CD4-positive, alpha-beta T cell treated with Interleukin-17A for 4 hours (primary cell): ENCODE measurements around the gene RFX2.
"Not testable (repeated sequence)": the region's sequence is repeated elsewhere in the genome, so short reads cannot be mapped to it uniquely, and the experiment has no call there.

Experiments used
- DNase-seq: peaks from one replicate; pipeline ENCODE4 v3.0.0-alpha.2; 2020; ENCODE audit warnings: mixed read lengths

RFX2 gene

DNA sequence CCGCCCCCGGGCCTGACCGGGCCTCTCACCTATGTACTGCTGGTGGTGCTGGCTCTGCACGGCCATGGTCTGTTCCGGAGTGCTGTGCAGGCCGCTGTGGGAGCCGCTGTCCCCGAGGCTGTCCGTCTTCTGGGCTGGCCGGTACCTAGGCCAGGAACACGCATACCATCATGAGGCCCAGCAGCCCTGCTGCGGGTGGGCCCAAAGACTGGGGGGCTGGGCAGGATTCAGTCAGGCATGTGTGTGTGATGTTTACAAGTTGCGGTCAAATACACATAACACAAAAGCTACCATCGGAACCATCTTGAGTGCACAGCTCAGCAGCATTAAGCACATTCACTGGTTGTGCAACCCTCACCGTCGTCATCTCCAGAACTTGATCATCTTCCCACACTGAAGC, 100.2 kb downstream of the RFX2 start:
- DNase-seq = no peak

GRCh38 chr19:6007866-6008265, 102.4 kb downstream of the RFX2 start:
- no peak for DNase-seq

DNA sequence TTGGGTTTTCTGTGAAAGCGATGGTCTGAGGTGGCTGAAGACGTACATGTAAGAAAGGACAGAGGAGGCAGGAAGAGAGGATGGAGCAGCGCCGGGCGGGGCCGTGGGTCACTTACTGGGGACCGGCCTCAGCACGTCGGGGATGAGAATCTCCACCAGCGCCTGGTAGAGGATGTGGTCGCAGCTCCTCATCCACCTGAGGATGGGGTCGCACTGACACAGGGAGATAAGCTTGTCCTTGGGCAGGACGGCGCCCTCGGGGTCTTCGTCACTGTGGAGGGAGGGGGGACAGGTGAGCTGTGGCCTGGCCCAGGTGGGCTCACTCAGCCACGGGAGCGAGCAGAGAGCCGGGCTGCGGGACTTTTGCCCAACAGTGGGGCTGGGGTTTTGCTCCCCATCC, 103.4 kb downstream of the RFX2 start:
- DNase-seq = no peak

DNA sequence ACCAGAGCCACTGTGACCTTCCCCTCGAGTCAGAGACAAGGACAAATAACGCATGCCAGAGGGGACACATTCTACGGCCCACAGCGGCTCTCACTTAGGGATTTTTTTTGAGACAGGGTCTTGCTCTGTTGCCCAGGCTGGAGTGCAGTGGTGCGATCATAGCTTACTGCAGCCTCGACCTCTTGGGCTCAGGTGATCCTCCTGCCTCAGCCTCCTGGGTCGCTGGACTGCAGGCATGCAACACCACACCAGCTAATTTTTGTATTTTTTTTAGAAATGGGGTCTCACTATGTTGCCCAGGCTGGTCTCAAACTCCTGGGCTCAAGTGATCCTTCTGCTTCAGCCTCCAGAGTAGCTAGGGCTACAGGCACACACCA, 104.2 kb downstream of the RFX2 start:
- DNase-seq = not testable (repeated sequence)

- DNase-seq = no peak
Measured at GRCh38 chr19:6005321-6006069, 104.8 kb downstream of the RFX2 start.

DNA sequence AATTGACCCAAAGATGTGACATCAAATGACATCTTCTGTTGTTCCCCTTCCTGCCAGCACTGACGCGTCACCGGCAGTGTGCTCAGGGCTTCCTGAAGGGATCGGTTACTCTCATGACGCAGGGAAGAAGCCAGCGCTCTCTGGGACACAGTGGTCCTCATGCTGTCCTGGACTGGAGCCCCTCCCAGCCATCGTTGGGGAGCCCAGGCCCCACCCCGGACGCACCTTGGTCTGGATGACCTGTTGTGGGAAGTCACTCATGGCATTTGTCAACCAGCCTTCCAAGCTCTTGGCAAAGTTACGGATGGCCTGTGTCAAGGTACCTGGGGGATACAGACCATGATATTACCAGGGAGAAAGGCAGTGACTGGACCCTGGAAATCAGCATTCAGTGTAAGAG, 106.3 kb downstream of the RFX2 start:
- no peak for DNase-seq

DNA sequence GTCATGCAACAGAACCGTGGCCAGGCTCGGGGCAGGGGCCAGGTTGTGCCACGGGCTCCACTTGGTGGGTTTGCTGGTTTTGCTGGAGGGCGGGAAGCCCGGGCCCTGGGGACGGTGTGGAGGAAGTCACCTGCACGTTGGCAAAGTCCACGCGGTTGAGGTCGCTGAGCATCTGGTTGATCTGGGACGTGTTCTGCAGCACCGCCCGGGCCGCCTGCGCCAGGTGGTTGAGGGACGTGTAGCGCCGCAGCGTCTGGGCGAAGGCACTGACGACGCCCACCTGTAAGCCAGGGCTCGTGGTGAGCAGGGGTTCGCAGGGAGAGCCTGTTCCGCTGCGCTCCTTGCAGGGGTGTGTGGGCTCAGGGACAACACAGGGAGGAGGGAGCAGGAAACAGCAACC, 107.7 kb downstream of the RFX2 start:
- no peak for DNase-seq

- DNase-seq = no peak
Measured at GRCh38 chr19:6000228-6000847, 110.0 kb downstream of the RFX2 start.

- DNase-seq = no peak
Measured at GRCh38 chr19:5999693-6000092, 110.6 kb downstream of the RFX2 start.

DNA sequence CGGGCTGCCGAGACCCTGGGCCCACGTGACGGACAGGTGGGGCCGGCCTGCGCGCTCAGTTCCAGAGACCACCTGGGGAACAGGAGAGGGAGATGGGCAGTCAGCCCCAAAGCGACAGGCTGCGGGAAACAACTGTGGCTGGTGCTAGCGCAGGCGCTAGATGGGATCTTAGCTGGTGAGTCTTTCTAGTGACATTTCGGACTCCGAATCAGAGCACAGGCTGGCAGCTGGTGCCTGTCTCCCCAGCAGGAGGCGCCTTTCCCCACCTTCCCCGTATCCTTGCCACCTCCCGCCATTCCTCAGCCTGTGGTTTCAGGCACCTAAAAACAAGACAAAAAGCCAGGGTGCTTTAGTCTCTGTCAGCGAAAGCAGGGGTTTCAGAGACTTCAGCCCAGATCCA, 112.9 kb downstream of the RFX2 start:
- DNase-seq = no peak

DNA sequence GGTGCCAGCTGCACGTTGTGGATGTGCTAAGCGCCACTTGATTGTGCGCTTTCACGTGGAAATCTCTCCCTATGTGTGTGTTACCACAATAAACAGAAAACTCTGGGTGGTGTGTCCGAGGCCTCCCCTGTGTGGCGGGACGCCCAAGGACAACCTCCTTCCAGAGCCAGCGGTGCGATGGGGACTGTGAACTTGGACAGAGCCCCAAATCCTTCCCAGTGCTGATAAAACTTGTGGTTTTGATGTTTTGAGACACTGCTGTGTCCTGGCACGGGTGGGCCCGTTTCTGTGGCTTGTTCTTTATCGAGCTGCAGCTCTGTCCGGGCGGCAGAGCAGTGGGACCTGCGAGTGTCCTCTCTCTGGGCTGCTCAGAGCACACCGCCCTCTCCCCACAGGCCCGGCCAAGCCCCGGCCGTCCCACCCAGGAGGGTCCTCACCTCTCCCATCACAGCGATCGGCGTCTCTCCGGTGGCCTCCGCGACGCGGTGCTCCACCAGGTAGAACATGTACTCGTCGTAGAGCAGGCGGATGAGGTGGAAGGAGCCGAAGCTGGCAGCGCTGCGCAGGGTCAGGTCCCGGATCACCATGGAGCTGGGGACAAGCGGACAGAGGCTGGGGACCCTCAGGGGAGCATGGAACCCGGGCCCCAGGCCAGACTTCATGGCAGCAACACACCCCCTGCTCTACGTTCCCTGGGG, 113.5 kb downstream of the RFX2 start:
- no peak for DNase-seq

DNA sequence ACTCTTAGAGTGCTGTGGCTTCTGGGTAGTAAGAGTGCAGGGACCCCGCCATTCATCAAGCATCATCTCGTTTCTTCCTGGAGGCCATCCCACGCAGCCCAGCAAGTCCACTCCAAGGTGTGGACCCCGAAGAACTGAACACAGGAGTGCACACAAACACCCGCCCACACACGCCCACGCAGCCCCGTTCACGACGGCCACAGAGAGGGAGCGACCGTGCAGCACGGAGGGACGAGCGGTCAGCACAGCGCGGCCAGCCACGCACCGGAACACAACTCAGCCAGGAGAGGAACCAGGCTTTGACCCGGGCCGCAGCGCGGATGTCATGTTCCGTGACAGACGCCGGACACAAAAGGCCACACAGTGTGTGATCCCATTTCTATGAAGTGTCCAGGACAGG, 114.2 kb downstream of the RFX2 start:
- DNase-seq = no peak

DNA sequence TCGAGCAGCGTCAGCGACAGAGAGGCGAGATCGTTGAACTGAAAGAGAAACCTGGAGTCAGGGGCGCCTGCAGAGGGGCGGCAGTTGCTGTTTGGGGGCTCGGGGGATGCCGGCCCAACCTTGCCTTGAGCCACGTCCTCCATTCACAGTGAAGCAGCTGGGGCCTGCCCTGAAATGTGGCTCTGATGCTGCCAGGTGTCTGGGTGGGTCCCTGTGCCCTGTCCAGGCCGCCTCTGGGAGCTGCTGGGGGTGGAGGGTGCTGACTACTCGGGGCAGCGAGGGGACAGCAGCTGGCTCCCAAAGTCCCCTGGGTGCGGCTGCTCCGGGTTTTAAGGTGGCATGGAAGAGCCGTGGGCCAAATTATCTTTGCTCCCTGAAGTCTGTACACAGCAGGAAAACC, 114.7 kb downstream of the RFX2 start:
- no peak for DNase-seq

GRCh38 chr19:5994405-5995165, 115.7 kb downstream of the RFX2 start:
- no peak for DNase-seq

DNA sequence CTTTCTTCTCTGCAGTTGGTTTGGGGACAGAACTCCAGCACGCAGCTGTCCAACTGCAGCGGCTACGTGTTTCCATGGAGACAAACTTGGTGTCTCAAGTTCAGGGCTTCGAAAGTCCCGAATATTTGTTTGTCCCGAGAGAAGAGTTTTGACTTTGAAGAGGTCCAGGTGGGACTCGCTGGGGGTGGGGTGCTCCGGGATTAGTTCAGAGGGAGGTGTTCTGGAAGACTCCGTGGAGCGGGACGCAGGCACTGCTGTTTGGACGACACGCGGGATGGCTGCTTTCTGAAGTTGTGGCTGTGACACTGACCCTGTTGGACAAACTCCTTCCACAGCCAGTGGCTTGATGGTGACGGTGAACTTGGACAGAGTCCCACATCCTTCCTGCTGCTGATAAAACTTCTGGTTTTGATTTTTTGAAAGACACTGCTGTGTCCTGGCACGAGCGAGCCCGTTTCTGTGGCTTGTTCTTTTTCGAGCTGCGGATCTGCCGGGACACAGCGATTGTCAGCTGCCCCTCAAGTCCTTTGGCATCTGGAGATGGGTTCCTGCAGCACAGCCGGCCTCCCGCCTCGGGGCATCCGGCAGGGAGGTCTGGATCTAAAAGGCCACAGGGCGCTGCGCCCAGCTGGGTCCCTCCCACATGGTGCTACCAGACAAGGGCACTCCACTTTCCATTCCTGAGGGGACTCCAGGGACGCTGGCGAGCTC, 116.5 kb downstream of the RFX2 start:
- no peak for DNase-seq

DNA sequence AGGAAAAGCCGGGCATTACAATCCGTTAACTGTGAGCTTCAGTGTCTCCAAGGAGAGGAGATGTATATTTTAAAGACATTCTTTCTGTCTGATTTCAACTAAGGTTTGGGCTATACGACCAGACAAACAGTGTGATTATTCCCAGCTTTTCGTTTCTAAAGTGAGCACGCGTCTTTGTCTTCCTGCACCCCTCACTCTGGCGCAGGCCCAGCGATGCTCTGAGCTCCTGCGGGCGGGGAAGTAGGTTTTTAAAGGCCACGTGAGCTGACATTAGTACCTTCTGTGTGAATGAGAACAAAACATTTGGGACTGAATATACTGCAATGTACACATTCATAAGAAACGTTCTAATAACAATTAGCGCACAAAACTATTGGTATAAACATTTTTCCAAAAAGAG, 117.1 kb downstream of the RFX2 start:
- DNase-seq = no peak

DNA sequence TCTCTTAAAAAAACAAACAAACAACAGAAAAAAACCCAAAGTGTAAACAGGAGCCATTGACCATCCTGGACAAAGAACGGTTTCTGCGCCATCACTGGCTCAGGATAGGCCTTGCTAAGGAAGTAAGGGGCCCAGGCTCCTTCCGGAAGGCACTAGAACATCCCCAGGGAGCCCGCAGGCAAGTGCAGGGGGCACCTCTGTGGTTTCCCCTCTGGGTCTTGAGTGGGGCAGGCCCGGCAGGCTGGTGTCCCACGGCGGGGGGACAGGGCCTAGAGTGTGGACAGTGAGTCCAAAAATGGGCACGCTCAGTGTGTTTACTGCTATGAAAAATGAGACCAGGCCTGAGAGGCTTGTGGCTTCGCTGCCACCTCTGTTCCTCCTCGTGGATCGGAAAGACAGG, 117.5 kb downstream of the RFX2 start:
- DNase-seq = no peak

GRCh38 chr19:5991244-5991838, 119.0 kb downstream of the RFX2 start:
- DNase-seq = no peak

DNA sequence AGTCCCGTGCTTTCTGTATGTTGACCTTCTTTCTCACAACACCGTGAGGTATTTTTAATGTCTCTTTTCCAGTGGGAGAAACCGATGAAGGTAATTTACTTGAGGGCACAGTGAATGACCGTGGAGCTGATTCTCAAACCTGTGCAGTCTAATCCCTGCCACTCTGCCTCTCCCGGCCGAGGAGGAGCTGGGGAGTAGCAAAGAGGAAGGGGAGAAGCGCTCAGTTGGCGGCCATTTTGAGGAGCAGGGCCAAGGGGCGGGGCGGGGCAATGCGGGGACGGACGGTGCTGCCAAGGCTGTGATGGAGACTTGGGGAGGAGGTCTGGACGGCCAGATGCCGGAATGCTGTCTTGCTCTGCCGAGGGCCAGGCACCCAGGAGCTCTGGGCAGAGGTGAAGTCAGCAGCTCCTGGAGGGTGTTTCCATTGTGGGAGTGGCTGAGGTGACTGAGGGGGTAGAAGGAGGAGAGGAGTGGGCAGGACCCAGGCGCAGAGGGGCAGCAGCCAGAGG, 120.0 kb downstream of the RFX2 start:
- DNase-seq = no peak

GRCh38 chr19:5989388-5990074, 120.8 kb downstream of the RFX2 start:
- DNase-seq = no peak
